GM19238 (cell line): ENCODE data around the gene MTHFD1L.

Source experiments
- DNase-seq: peaks from one replicate; pipeline ENCODE4 v3.0.0; 2011; ENCODE audit warnings: low spot score; ENCODE audit not compliant: insufficient read length

The MTHFD1L gene

DNA sequence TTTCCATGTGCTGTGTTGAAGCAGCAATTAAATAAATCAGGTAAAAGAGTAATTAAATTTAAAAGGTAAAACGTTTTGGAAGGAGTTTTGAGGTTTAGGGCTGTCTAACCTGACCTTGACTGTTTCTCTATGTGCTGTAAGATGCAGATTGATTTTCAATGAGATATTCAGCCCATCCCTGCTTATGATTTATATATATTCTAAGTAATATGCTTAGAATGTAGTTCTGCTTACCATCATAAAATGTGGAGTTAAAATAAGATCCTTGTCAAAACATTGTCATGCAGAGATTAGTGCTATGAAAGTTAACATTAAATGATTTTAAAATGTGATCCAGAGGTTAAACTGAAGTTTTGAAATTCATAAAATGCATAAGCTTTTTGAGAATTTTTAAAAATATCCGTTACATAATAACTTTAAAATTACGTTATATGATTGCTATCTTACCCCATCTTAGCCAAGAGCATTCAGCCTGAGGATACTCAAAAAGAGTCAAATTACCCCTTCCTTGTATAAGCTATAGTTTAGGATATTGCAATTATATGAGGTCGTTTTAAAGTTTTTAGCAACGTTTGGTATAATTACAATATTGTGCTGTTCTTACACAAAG, 122.5 kb downstream of the MTHFD1L start:
- no peak for DNase-seq

DNA sequence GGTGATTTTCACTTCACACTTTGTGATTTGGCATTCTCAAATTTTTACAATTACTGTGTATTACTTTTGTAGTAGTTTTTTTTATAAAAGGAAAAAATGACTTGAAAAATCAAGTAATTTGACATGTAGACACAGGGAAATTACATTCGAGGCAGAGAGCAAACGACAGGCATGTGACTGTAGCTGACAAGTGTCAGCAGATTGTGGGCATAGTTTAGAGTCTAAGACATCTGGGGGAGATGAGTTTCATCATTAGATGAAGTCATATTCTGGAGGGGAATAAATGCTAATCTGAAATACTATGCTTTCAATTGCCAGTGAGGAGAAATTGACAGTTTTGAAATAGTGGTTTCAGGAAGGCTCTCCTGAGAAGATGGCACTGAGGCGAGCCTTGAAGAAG, 126.0 kb downstream of the MTHFD1L start:
- DNase-seq = no peak

DNA sequence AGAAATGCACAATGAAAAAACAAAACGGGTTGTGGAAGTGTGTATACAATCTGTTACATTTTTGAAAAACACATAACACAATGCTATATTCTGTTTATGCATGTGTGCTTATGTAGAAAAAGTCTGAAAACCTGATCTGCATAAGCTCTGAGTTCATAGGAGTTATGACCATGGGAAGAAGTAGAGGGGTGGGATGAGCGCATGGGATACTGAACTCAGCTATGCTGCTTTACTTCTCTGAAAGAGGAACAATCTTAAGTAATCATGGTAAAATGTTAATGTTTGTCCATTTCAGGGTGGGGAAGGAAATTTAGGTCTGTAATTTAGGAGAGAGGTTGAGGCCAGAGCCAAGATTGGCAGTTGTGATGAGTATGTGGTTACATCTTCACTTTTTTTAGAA, 126.8 kb downstream of the MTHFD1L start:
- DNase-seq = no peak

DNA sequence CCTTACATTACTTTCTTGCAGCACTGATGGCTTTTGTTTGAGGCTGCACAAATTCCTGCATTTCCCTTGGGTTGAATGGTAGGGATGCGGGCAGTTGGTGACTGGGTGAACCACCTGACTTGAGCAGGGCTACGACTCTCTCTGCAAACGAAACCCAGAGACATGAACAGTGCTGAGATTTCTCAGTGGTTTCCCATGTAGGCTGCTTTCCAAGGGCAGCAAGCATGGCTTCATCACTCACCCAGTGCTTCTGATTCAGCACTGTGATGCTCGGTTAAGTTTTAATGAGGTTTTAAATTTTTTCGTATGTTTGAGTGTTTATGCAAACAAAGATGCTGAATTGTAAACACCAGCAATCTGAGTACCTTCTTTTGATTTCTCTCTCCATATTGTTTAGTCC, 127.2 kb downstream of the MTHFD1L start:
- DNase-seq = no peak

DNA sequence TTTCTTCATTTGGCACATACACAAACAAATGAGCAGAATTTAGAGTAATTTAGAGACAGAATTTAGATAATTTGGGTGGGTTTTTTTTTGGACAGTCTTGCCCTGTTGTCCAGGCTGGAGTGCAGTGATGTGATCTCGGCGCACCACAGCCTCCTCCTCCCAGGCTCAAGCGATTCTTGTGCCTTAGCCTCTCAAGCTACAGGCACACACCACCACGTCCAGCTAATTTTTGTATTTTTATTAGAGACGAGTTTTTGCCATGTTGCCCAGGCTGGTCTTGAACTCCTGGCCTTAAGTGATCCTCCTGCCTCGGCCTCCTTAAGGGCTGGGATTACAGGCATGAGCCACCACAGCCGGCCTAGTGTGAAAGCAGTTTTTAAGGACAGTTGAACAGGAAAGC, 127.8 kb downstream of the MTHFD1L start:
- no peak for DNase-seq

DNA sequence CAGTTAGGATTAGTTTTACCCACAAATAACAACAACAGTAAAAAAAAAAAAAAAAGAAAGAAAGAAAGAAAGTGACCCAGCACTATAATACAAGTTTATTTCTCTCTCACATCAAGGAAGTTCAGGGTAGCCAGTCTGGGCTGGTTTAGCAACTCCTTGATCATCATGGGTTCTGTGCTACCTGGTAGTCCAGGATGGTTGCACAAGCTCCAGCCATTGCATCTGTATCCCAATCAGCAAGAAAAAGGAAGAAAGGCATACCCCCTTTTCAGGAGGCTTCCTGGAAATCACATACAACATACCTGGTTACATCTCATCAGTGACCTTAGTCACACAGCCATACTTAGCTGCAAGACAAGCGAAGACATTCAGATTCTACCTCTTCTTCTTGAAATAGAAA, 128.5 kb downstream of the MTHFD1L start:
- DNase-seq = no peak

DNA sequence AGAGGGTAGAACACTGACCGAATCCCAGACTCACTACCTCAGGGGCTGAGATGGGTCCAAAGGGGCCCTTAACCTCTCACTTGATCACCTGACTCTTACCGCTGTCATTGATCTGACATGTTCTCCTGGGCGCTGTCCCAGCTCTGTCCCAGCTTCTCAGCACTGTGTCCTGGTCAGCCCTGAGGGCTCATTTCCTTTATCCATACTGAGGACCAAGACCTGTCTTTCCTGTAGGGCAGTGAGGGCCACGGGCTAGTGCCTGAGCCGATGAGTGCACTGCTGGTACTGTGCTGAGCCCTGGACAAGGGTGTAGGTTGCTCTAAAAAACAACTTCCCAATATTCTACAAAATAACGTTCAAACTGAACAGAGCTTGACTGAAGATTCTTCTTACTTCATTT, 131.5 kb downstream of the MTHFD1L start:
- no peak for DNase-seq

DNA sequence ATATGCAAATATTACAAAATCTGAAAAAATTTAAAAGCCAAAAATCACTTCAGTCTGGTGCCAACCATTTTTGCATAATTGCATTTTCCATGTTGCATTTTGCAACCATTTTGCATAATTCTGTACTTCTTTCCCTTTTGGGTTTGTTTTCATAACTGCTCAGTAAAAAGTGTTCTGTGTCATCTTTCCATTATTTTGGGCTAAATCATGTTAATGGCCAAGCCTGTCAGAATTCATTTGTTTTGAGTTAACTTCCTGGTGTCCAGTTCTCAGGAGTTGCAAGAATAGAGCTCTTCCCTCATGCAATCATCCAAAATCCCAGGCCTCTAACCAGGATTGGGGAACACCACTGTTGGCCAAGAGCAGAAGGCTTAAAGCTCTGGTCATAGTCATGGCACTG, 133.6 kb downstream of the MTHFD1L start:
- DNase-seq = no peak

DNA sequence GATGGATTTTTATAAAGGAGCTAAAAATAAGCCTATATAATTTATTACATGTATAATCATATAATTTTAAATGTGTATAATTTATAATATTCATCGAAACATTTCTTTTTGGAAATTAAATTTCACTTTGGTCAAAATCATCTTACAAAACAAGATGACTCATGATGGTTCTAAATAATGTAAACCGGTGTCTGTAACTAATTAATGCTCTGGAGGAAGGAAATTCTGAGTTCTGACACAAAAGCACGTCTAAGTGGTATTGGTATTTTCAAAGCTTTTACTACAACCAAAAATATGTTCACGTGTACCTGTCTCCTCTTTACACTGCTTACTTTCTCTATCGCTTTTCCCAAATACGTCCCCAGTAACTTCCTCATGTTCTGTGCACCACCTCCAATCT, 134.1 kb downstream of the MTHFD1L start:
- DNase-seq = no peak

DNA sequence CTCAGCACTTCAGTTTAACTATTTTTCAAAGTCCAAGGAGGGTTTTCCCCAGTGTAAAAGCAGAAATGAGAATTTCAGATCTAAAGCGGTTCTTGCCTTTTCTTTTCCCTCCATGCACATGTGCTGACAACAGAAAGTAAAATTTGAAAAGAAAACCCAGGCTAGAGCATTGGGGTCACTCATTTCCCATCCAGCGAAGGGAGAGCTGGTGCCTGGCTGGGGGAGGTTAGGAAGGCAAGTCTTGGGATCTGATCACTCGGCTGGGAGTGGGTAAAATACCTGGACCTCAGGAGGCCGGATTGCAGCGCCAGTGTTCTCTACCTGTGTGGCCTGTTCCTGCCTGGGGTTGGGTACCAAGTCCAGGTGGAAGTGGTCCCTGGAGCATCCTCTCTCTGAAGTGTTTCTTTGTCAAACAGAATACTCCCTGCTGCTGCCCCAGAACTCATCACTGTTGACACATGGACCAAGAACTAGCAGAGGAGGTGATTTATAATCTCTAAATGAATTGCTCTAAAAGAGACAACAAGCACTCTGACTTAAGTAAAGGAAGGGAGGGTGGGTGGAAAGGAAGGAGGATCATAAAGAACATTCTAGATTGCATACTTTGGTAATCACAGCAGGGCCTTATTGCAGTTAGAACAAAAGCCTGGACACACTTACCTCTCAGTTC, 136.0 kb downstream of the MTHFD1L start:
- DNase-seq = no peak

DNA sequence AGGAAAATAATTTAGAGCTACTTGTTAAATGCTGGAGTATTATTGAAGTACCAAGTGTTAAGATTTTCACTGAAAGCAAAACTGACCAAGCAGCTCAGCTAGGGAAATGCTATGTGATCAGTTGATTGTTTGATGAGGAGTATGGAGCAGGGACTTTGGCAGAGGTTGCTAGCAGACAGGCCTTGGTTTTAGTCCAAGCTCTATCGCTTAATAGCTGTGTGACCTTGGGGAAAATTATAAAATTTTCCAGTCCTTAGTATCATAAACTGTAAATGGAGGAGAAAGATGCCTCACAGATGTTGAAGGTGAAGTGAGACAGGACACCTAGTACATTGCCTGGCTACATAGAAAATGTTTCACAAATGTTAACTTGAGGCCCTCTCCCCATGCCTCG, 136.6 kb downstream of the MTHFD1L start:
- DNase-seq = no peak

DNA sequence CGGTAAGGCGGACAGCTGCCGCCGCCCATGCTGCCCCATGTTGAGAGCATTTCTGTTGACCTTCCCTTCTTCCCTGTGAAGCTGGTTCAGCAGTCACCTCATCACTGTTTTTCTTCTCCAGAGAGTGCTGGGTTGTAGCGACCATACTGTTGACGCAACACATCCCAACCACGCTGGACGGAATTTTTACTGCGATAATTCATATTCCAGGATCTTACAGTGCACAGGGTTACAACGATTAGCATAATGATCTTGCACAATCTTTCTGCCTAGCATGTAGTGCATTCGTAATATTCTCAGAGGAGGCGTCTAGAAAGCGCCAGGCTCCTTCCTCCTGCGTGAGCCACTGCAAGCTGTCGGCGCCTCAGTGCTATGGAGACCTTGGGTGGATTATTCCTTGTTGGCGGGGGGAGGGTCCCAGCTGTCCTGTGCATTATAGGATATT, 137.0 kb downstream of the MTHFD1L start:
- DNase-seq = no peak

DNA sequence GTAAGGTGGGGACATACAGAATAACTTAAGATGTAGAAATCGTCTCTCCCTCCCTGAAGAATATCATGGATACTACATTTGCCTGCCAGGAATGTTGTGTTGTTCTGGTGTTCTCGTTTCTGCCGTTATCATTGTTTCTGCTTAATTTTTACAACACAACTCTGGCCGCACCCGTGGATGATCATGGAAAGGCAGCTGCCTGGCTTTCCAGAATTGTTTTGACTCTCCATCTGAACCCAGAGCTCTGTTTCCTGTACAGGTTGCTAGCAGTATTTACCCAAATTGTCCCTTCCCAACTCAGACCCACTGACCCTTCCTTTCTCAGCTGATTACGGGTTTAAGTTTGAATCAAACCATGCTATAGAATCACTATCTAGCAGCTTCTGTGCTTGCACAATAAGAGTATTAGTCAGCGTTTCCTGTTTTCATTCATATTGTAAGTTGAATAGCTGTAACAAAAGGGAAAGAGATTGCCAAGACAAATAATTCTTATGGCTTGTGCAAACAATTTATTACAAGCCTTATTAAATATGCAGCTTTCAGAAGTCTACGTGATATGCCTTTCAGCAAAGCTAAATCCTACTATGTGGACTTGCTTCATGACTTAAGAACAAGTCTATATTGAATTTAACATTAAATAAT, 139.0 kb downstream of the MTHFD1L start:
- no peak for DNase-seq

DNA sequence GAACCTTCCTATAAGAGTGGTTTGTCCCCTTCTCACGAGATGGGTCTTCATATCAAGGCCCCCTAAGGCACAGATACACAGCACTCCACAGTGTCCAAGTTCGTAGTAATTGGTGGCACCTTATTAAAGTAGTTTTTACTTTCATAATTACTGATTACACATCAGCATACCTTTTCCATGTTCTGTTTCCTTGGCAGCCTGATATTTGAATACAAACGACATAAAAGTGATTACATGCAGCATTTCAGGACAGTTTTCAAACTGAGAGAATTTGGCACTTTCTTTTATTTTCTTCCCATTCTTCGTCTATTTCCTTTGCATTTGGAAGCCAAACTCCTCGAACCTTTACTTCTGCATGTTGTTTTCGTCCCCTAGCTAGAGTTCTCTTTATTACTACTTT, 139.7 kb downstream of the MTHFD1L start:
- no peak for DNase-seq

DNA sequence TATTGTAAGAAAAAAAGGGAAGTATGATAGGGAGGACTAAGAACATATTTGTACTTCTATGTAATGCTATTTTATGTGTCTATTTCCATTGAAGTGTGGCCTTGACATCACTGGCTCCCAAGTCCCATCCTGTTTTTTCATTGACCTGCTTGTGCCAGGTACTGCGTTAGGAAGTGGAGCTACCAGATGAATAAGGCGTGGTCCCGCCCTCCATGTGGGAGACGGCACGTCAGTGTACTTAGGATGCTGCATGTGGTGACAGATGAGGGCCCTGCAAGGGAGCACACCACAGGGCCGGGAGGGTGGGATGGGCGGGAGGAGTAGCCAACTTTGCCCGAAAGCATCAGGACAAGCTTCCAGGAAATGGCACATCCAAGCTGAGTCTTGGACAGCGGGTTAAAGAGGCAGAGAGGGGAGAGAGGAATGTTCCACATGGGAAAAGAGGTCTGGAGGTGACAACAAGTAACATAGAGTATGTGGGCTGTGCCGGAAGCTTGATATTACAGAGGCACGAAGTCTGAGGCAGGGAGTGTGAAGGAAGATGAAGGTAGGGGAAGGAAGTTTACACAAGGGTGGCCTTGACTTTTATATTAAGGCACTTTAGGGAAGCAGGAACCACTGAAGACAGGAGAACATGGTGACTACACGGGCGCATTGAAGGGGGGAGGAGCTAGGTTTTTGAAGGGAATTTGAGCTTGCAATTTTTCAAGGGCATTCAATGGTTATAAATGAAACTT, 140.6 kb downstream of the MTHFD1L start:
- no peak for DNase-seq

DNA sequence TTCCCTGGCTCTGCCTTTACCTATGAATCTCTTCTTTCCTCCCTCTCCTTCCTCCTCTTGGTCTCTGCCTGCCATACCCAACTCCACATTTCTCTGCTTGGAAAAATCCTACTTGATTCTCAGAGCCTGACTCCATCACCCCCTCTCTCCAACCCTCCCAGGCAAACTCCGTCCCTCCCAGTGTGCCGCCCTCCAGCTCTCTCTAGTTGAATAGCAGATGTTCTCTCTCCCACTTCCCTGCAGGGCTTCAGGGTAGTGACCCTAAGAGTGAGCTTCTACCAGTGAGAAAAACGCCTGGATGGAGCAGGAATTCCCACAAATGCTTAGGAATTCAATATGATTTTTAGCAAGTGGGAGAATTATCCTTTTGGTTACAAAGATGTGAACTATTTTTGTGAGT, 141.6 kb downstream of the MTHFD1L start:
- DNase-seq = no peak

DNA sequence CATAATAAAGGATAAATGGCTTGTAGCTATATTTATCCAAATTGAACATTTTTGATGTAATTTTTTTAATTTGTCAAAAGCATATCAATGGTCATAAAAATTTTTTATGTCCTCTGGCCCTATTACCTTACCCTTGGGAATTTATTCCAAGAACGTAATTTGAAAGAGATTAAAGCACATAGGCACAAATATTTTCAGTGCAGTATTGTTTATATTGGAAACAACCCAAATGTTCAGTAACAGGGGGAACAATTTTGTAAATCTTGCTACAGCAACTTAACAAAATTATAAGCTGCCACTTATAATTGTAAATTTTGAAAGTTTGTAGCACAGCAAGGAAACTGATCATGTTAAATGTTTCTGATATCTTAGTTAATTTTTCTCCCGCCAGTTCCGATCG, 142.4 kb downstream of the MTHFD1L start:
- no peak for DNase-seq

DNA sequence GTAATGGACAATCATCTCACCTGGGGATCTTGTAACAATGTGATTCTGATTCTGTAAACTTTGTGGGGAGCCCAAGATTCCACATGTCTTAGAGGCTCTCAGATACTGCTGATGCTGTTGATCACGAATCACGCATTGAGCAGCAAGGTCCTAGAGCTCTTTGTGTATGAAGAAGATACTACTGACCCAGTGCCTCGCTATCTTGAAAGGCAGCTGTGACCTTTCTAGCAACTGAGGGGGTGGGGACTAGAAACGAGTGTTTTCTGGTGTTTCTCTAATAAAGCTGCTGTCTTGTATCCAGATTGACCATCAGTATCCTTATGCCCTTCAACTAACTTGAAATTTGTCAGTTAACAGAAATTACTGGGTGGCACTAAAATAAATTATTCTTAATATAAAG, 142.9 kb downstream of the MTHFD1L start:
- DNase-seq = no peak

DNA sequence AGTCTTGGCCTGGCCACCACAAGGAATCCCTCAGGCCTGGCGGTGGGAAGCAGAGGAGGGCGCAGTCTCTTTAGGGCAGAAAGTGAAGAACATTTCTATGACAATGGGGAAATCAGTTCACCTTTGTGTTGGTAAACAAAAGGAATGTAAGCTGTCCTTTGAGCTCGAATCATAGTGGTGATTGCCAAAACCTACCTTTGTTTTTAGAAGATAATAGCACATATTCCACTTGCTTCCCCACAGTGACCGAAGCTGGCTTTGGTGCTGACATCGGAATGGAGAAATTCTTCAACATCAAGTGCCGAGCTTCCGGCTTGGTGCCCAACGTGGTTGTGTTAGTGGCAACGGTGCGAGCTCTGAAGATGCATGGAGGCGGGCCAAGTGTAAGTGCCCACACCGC, 144.1 kb downstream of the MTHFD1L start:
- DNase-seq = no peak

DNA sequence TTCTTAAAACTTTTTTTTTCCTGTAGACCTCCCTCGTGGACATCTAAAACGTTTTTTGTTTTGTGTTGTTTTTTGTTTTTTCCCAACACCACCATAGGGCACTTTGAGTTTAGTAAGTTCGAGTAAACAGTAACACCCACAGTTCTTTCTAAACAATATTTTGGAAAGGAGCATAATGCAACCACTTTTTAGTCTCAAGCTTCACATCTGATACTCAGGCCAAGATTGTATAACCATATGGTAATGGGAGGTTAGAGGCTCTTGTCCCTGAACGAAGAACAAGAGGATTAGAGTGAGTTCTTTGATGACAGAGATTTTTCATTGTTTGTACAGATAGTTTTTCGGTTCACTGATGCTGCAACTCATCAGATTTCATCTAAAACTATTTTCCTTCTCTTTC, 144.6 kb downstream of the MTHFD1L start:
- DNase-seq = no peak

DNA sequence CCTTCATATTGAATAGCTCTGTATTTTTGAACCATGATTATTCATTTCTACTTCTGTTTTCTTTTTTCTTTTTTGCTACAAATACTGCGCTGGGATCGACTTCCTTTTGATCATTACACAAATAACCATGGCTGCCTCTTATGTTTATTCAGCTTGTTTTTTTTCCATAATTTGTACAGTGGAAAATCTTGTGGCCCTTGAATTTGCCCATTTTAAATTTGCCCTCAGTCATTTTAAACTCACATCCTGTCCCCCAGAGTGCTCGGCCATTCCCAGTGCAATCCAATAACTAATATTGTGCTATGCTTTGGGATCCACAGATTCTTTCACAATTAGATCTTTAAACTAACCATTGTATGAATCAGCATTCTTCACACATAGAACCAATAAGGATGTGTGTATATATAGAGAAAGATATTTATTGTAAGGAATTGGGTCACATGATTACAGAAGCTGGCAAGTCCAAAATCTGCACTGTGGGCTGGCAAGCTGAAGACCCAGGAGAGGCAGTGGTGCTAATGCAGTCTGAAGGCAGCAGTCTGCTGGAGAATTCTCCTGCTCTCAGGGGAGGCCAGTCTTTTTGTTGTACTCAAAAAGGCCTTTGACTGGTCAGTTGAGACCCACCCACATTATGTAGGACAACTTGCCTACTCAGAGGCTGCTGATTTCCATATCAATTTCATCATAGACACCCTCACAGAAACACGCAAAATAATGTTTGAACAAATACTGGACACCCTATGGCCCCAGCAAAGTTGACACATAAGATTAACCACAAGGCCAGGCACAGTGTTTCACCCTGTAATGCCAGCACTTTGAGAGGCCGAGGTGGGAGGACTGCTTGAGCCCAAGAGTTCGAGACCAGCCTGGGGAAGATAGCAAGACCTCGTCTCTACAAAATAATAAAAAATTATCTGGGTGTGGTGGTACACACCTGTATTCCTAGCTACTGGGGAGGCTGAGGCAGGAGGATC, 147.1 kb downstream of the MTHFD1L start:
- DNase-seq = no peak
